Breast epithelium (tissue), 4 donors: Measurements from ENCODE around the gene RPH3AL. TPM values are rescaled to one million over a fixed set of nuclear protein-coding genes. Genes with fewer than 3 reads are reported as not detected.

Experiments
- DNase-seq, 2 donors: peaks; one replicate each; pipeline ENCODE4 v3.0.0-alpha.2; 2019; ENCODE audit warnings: low spot score in 2 of 2
- H3K27ac ChIP-seq, 2 donors: fragments of 200-600 bp; sonication (generic) in 1 of 2; one replicate each; pipeline ENCODE4 v1.5.1; 2016 to 2019; ENCODE audit warnings: mild to moderate bottlenecking in 1 of 2
- H3K27me3 ChIP-seq, 2 donors: fragments of 200-600 bp; sonication (generic) in 1 of 2; one replicate each; pipeline versions ENCODE4 v1.5.1 to v1.6.0; 2017 to 2019; ENCODE audit warnings: control low read depth in 1 of 2, mild to moderate bottlenecking in 1 of 2
- H3K36me3 ChIP-seq: fragments of 200-600 bp; one replicate; pipeline ENCODE4 v1.5.1; 2019
- H3K4me1 ChIP-seq, 2 donors: fragments of 200-600 bp; sonication (generic); one replicate each; pipeline ENCODE4 v1.5.1; 2016 to 2019; ENCODE audit warnings: control low read depth in 1 of 2
- H3K4me3 ChIP-seq, 3 donors: fragments of 200-600 bp; sonication (generic); 1 replicate in 2 of 3; 2 replicates in 1 of 3; pipeline ENCODE4 v1.5.1; 2016 to 2019; ENCODE audit warnings: mild to moderate bottlenecking in 3 of 3, moderate library complexity in 2 of 3
- H3K9me3 ChIP-seq, 2 donors: fragments of 200-600 bp; sonication (generic) in 1 of 2; one replicate each; pipeline ENCODE4 v1.5.1; 2016 to 2019; ENCODE audit warnings: control low read depth in 1 of 2
- POLR2A ChIP-seq: fragments of 450-650 bp; IDR thresholded peaks from one replicate; pipeline ENCODE4 v1.6.1; 2016; ENCODE audit warnings: antibody characterized with exemption, mild to moderate bottlenecking, moderate library complexity
- POLR2AphosphoS5 ChIP-seq, 3 donors: sonication (generic); formaldehyde crosslinking; IDR thresholded peaks; one replicate each; pipeline ENCODE4 v1.6.1; 2017; ENCODE audit warnings: antibody characterized with exemption in 3 of 3
- intact Hi-C: fragments of 100-400 bp; cut with DNase I; formaldehyde crosslinking; loops from one replicate; pipeline ENCODE4 v1.15.1; 2023; ENCODE audit warnings: low total_unique reads
- total RNA-seq, 3 donors: library from RNA; depleted of rRNA; stranded (reverse); fragments of >200 nt; gene quantifications; one replicate each; pipeline ENCODE4 v1.1.0, GENCODE V29; 2016
- TF ChIP-seq, protein P1 (sequence below), 3 donors: fragments of 450-650 bp; IDR thresholded peaks; one replicate each; pipeline ENCODE4 v1.5.1; 2016 to 2017; ENCODE audit warnings: antibody characterized with exemption in 3 of 3, mild to moderate bottlenecking in 3 of 3, moderate library complexity in 3 of 3

Gene RPH3AL
- total RNA-seq, 3 donors from 2014 or later: 9.6 to 15.7 (median 15.4) TPM

GRCh38 chr17:305090-305976, 47.3 kb downstream of the RPH3AL start:
- intact Hi-C loops: no loop called here
- DNase-seq: no peak
- Histone ChIP-seq H3K27ac (no peak overlapping the region), H3K36me3 (no peaks in the 10 kb centered on the region), H3K4me3 (no peak overlapping the region), H3K4me1 (no peaks in the 10 kb centered on the region), H3K27me3 (no peaks in the 10 kb centered on the region), H3K9me3 (no peaks in the 10 kb centered on the region)
- no peak for TF ChIP-seq POLR2AphosphoS5 (IDR thresholded peaks at IDR 0.05)
- no peak for TF ChIP-seq POLR2A
- TF ChIP-seq, protein P1, sequence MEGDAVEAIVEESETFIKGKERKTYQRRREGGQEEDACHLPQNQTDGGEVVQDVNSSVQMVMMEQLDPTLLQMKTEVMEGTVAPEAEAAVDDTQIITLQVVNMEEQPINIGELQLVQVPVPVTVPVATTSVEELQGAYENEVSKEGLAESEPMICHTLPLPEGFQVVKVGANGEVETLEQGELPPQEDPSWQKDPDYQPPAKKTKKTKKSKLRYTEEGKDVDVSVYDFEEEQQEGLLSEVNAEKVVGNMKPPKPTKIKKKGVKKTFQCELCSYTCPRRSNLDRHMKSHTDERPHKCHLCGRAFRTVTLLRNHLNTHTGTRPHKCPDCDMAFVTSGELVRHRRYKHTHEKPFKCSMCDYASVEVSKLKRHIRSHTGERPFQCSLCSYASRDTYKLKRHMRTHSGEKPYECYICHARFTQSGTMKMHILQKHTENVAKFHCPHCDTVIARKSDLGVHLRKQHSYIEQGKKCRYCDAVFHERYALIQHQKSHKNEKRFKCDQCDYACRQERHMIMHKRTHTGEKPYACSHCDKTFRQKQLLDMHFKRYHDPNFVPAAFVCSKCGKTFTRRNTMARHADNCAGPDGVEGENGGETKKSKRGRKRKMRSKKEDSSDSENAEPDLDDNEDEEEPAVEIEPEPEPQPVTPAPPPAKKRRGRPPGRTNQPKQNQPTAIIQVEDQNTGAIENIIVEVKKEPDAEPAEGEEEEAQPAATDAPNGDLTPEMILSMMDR (IDR thresholded peaks at IDR 0.05): no peak

- intact Hi-C loops: no loop called here
- Histone ChIP-seq H3K36me3 (no peaks in the 10 kb centered on the region), H3K27ac (peak overlapping the region in 1 of 2 donors; percentile 48), H3K27me3 (no peaks in the 10 kb centered on the region), H3K4me3 (peak overlapping the region in 1 of 3 donors; percentile 10), H3K9me3 (no peaks in the 10 kb centered on the region), H3K4me1 (no peaks in the 10 kb centered on the region)
- DNase-seq: no peak
- TF ChIP-seq POLR2A (no peak), POLR2AphosphoS5 (IDR thresholded peaks at IDR 0.05) (no peak)
- TF ChIP-seq, protein P1 (IDR thresholded peaks at IDR 0.05): no peak
Measured at GRCh38 chr17:304461-304860, 48.1 kb downstream of the RPH3AL start.

DNA sequence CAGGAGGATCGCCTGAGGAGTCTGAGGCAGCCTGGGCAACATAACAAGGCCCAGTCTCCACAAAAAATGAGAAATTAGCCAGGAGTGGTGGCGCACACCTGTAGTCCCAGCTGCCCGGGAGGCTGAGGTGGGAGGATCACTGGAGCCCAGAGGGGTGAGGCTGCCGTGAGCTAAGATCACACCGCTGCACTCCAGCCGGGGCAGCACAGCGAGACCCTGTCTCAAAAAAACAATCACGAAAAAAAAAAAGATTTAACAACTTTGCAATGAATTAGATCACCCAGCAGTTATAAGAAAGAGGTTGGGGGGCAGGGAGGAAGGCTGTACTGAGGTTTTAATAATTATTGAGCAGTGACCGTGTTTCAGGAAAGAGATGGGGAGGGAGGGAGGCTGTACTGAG, 49.4 kb downstream of the RPH3AL start:
- no peaks in the 10 kb centered on the region for H3K27me3 ChIP-seq
- H3K9me3 ChIP-seq: no peaks in the 10 kb centered on the region
- H3K4me3 ChIP-seq: no peak overlapping the region
- H3K27ac ChIP-seq: no peak overlapping the region
- no peaks in the 10 kb centered on the region for H3K4me1 ChIP-seq
- no peaks in the 10 kb centered on the region for H3K36me3 ChIP-seq
- no peak for DNase-seq
- TF ChIP-seq POLR2A: no peak
- TF ChIP-seq, protein P1 (IDR thresholded peaks at IDR 0.05): no peak
- no peak for TF ChIP-seq POLR2AphosphoS5 (IDR thresholded peaks at IDR 0.05)
- intact Hi-C loops: no loop called here

DNA sequence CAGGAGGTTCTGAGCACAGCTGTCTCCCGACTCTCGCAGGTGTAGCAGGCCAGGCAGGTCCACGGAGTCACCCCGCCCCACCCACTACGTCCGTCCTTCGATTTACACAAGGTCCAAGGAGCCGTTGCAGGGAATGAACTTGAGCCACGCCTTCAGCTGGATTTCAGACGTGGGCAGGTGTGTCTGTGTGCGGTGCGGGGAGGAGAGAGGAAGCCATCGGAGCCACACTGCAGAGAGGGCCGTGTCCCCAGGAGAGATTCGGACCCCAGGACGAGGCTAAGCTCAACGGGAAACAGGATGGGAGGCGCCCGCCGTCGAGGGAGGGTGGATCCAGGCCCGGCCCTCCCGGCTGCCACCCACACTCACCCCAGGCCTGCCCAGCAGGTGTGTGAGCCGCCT, 50.3 kb downstream of the RPH3AL start:
- Histone ChIP-seq H3K27ac (peak overlapping the region in 1 of 2 donors; percentile 30), H3K4me1 (no peaks in the 10 kb centered on the region), H3K27me3 (no peaks in the 10 kb centered on the region), H3K36me3 (no peaks in the 10 kb centered on the region), H3K9me3 (no peaks in the 10 kb centered on the region), H3K4me3 (no peak overlapping the region)
- DNase-seq: no peak
- TF ChIP-seq POLR2A (no peak), POLR2AphosphoS5 (IDR thresholded peaks at IDR 0.05) (no peak)
- TF ChIP-seq, protein P1 (IDR thresholded peaks at IDR 0.05): no peak
- intact Hi-C loops: no loop called here

DNA sequence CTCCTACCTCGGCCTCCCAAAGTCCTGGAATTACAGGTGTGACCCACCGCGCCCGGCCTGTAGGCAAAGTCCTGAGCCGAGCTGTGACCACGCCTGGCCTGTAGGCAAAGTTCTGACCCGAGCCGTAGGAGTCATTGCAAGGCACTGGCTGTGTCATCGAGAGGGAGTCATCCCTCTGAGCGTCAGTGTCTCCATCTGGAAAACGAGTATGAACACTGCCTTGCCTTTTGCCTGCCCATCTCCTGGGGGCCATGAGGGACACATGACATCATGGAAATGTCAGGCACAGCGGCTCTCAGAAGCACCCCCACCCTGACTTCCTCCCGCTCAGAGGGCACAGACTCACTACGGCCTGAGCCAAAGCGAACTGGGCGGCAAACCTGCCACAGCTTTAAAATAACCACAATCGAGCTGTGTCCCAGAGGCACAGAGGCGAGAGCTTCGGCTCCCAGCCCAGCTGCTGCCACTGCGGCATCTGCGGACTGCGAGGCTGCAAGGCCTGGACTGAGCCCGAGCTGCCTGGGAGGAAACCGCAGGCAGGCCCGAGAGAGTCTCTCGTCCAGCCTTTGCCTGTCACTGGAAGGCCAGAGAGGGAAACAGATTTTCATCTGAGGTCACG, 50.8 kb downstream of the RPH3AL start:
- H3K36me3 ChIP-seq: no peaks in the 10 kb centered on the region
- no peaks in the 10 kb centered on the region for H3K4me1 ChIP-seq
- no peak for DNase-seq
- H3K27me3 ChIP-seq: no peaks in the 10 kb centered on the region
- H3K4me3 ChIP-seq: no peak overlapping the region
- H3K9me3 ChIP-seq: no peaks in the 10 kb centered on the region
- no peak for TF ChIP-seq POLR2AphosphoS5 (IDR thresholded peaks at IDR 0.05)
- H3K27ac ChIP-seq: peak overlapping the region in 1 of 2 donors; percentile 30
- intact Hi-C loops: loop anchor here (1.0 kb wide), 1 partner anchor 34 kb away; no protein-coding TSS in a partner anchor
